Upper lobe of left lung (tissue), 4 donors: ENCODE results near the gene ISLR.

Source experiments
- EP300 ChIP-seq, 4 donors: sonication (generic); formaldehyde crosslinking; IDR thresholded peaks; one replicate each; pipeline ENCODE4 v1.5.1; 2017; ENCODE audit warnings: antibody characterized with exemption in 4 of 4, control low read depth in 2 of 4
- POLR2A ChIP-seq, 4 donors: fragments of 450-650 bp; IDR thresholded peaks; one replicate each; pipeline ENCODE4 v1.5.1; 2016 to 2017; ENCODE audit warnings: antibody characterized with exemption in 4 of 4, mild to moderate bottlenecking in 2 of 4
- POLR2AphosphoS5 ChIP-seq, 2 donors: sonication (generic); formaldehyde crosslinking; IDR thresholded peaks; one replicate each; pipeline ENCODE4 v1.5.1; 2017; ENCODE audit warnings: antibody characterized with exemption in 2 of 2
- TF ChIP-seq, protein P1 (sequence below), 6 experiments: fragments of 450-650 bp in 4 of 6; fragments of 200-600 bp in 2 of 6; sonication (generic) in 2 of 6; IDR thresholded peaks; one replicate each; pipeline ENCODE4 v1.5.1; 2016 to 2019; ENCODE audit warnings: antibody characterized with exemption in 6 of 6

GRCh38 chr15:74209560-74209958 is 36.0 kb downstream of the ISLR start:
- TF ChIP-seq POLR2AphosphoS5 (IDR thresholded peaks at IDR 0.05) (no peak), POLR2A (IDR thresholded peaks at IDR 0.05) (no peak), EP300 (IDR thresholded peaks at IDR 0.05) (no peak)
- TF ChIP-seq, protein P1, sequence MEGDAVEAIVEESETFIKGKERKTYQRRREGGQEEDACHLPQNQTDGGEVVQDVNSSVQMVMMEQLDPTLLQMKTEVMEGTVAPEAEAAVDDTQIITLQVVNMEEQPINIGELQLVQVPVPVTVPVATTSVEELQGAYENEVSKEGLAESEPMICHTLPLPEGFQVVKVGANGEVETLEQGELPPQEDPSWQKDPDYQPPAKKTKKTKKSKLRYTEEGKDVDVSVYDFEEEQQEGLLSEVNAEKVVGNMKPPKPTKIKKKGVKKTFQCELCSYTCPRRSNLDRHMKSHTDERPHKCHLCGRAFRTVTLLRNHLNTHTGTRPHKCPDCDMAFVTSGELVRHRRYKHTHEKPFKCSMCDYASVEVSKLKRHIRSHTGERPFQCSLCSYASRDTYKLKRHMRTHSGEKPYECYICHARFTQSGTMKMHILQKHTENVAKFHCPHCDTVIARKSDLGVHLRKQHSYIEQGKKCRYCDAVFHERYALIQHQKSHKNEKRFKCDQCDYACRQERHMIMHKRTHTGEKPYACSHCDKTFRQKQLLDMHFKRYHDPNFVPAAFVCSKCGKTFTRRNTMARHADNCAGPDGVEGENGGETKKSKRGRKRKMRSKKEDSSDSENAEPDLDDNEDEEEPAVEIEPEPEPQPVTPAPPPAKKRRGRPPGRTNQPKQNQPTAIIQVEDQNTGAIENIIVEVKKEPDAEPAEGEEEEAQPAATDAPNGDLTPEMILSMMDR (IDR thresholded peaks at IDR 0.05): no peak
